Measurements from ENCODE around the gene PTPN2.
"Not testable (repeated sequence)": the region's sequence is repeated elsewhere in the genome, so short reads cannot be mapped to it uniquely, and the experiment has no call there.

PTPN2 gene

GRCh38 chr18:12820506-12820905 is 63.5 kb downstream of the PTPN2 start:
- no peak for DNase-seq

- DNase-seq, result no peak
Measured at GRCh38 chr18:12819841-12820240, 64.2 kb downstream of the PTPN2 start.

DNA sequence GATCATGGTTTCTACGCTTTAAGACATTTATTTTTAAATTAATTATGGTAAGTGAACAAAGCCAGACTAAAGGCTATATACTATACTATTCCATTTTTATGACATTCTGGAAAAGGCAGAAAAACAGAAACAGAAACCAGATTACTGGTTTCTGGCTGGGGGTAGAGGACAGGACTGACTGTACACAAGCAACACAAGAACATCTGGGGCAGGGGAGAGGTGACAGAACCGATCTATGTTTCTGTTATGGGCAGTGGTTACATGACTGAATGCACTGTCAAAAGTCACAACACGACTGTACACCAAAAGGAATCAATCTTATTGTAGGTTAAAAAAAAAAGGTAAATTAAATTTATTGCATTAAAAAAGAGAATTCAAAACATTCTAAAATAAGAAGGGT is 64.7 kb downstream of the PTPN2 start:
- no peak for DNase-seq

DNA sequence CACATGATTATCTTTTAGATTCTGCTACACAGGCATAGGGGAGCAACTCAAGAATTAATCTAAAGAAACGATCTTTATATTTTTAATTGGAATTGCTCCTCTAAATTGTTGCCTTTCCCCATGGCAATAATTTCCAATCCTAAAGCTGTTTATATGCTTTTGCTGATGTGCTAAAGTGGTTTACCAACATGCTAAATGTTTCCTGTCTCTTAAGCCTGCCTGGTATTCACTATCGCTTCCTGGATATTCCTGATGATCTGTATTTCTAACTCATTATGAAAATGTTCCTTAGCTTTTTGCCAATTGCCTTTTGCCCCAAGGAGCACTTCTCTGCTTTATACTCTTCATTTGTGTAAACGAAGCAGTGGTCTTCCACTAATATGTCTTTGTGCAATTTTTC is 65.8 kb downstream of the PTPN2 start:
- no peak for DNase-seq

- DNase-seq, result no peak
Measured at GRCh38 chr18:12816451-12816850, 67.6 kb downstream of the PTPN2 start.

DNA sequence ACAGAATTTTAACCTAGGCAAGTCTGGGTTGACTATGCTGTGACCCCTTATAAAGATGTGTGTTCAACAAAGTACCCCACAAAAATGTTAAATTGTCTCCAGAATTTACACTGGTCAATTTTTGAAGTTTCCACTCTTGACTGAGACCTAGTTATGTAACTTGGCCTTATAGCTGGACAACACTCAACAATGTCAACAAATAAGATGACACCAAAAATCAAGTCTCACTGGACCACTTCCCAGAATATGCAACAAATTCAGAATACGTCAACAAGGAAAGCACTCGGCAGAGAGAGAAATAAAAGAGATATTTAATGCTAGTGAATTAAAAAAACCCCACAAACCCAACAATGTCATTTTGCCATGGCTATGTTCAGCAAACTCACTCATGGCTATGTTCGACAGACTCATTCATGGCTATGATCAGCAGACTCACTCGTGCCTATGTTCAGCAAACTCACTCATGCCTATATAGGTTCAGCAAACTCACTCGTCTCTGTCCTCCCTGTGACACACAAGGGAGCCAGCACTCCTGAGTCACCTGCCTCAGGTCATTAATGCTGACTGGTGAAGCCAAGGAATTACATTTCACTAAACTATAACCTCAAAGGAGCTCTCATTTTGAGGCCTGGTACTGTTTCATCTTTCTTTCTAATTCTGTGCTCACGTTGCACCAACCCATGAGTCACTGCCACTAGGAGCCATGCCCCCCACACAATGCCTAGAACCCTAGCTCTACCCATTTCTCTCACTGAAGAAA is 72.7 kb downstream of the PTPN2 start:
- DNase-seq, result no peak

GRCh38 chr18:12803069-12803936 is 80.7 kb downstream of the PTPN2 start:
- no peak for DNase-seq

- no peak for DNase-seq
Measured at GRCh38 chr18:12802538-12802937, 81.5 kb downstream of the PTPN2 start.

- DNase-seq, result no peak
Measured at GRCh38 chr18:12796448-12796847, 87.6 kb downstream of the PTPN2 start.

- no peak for DNase-seq
Measured at GRCh38 chr18:12791610-12792009, 92.4 kb downstream of the PTPN2 start.

- DNase-seq, result no peak
Measured at GRCh38 chr18:12786669-12787068, 97.4 kb downstream of the PTPN2 start.

GRCh38 chr18:12783524-12783923 is 100.5 kb downstream of the PTPN2 start:
- no peak for DNase-seq

DNA sequence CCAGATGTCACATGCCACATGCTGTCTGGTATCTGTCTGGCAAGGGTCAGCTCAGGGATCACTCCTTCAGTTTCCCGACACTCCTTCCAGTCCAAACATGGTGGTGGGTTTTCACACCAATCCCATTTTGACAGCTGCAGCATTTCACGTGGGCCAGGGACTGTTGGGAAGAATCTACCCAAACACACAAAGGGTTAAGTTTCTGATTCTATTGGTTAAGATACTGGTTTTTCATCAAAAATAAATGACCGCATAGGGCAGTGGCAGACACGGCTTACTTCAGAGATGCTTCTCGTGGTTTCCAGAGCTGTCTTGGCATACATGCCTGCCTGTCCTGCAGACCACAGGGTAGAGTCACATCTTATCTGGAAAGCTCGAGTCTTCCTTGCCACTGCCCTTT is 101.5 kb downstream of the PTPN2 start:
- DNase-seq, result no peak

GRCh38 chr18:12779456-12779855 is 104.6 kb downstream of the PTPN2 start:
- no peak for DNase-seq

GRCh38 chr18:12779043-12779442 is 105.0 kb downstream of the PTPN2 start:
- DNase-seq, result no peak

DNA sequence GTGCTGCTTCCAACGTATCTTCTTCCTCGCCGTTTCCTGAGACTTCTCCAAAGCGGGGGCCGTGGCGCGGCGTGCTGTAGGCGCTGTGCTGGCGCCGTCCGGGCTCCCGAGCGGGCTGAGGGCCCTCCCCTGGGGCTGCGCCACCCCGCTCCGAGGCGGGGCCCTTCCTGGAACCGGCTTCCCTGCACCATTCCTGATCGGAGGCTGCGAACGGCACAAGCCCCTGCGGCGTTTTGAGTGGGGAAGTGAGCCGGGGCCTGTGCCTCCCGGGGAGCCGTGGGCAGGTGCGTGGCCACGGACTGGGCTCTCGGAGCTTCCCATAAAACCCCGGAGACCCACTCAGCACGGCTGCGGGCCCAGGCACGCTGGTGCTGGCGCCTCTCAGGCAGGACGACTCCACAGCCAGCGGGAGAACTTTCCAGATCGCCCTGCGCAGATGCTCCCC is 106.5 kb downstream of the PTPN2 start:
- DNase-seq, result no peak

- DNase-seq, result no peak
Measured at GRCh38 chr18:12776821-12777471, 107.1 kb downstream of the PTPN2 start.

- DNase-seq, result not testable (repeated sequence)
Measured at GRCh38 chr18:12776415-12776814, 107.6 kb downstream of the PTPN2 start.

DNA sequence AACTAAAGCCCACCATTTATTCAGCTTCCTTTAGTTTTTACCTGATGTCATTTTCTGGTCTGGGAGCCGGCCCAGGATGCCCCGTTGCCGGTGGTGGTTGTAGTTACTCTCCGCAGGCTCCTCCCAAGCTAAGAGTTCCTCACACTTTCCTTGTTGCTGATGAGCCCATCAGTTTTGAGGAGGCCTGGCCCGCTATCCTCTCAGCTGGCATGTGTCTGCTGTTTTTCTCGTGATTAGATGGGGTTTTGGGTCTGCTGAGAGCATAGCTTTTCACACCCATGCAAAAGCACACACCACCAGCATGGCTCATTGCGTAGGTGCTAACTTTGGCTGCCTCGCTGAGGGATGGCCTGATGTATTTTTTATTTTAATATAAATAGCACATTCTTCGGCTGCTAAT is 109.1 kb downstream of the PTPN2 start:
- no peak for DNase-seq

GRCh38 chr18:12773369-12773768 is 110.7 kb downstream of the PTPN2 start:
- DNase-seq, result no peak

DNA sequence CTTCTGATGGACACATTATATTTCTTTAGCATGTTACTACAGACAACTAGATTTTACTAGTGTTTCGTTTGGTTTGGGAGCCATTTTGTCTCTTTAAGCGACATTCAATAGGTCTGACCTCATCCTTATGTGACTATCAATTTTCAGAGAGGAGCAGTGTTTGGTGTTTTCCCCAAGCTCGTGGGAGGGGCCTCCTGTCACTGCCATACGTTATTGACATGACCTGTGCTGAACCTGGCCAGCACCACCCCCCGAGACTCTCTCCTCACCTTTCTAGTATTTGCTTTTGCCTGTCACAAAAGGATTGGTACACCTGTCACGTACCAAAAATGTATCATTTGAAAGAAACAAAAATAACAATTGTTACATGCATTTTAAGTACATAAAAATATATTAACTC is 111.9 kb downstream of the PTPN2 start:
- DNase-seq, result no peak

GRCh38 chr18:12770469-12771219 is 113.4 kb downstream of the PTPN2 start:
- no peak for DNase-seq

Measured in T-helper 9 cell (primary cell).